DOHH2 (cell line): ENCODE data around the gene DCTN4.

Source experiments
- H3F3A ChIP-seq: fragments of 200-600 bp; sonication (generic), shearing (Covaris generic); 2 replicates; pipeline ENCODE4 v1.6.0; 2016; ENCODE audit warnings: antibody characterized with exemption, mild to moderate bottlenecking; ENCODE audit not compliant: control insufficient read depth, insufficient read depth
- H3K27ac ChIP-seq: fragments of 200-600 bp; sonication (generic); 2 replicates; pipeline ENCODE4 v1.5.1; 2014; ENCODE audit warnings: low read depth, mild to moderate bottlenecking, low read length, moderate library complexity
- H3K27me3 ChIP-seq: fragments of 200-600 bp; sonication (generic); 2 replicates; pipeline ENCODE4 v1.6.1; 2014; ENCODE audit warnings: mild to moderate bottlenecking, low read length, mixed read lengths; ENCODE audit not compliant: control insufficient read depth
- H3K36me3 ChIP-seq: fragments of 200-600 bp; sonication (generic); 2 replicates; pipeline ENCODE4 v1.6.1; 2014; ENCODE audit warnings: mild to moderate bottlenecking, low read length, moderate library complexity, mixed read lengths; ENCODE audit not compliant: control insufficient read depth
- H3K4me1 ChIP-seq: fragments of 200-600 bp; sonication (generic); 2 replicates; pipeline ENCODE4 v1.6.1; 2014; ENCODE audit warnings: mild to moderate bottlenecking, low read length, mixed read lengths; ENCODE audit not compliant: control insufficient read depth
- H3K4me2 ChIP-seq: fragments of 200-600 bp; sonication (generic); 2 replicates; pipeline ENCODE4 v1.6.0; 2014; ENCODE audit warnings: mild to moderate bottlenecking, low read length, moderate library complexity
- H3K4me3 ChIP-seq: fragments of 200-600 bp; sonication (generic); 2 replicates; pipeline ENCODE4 v1.5.1; 2014; ENCODE audit warnings: mild to moderate bottlenecking, low read length, mixed read lengths
- H3K79me2 ChIP-seq: fragments of 200-600 bp; sonication (generic); 2 replicates; pipeline ENCODE4 v1.6.1; 2014; ENCODE audit warnings: mild to moderate bottlenecking, low read length, mixed read lengths; ENCODE audit not compliant: control insufficient read depth
- H3K9me2 ChIP-seq: fragments of 200-600 bp; sonication (generic); replicated peaks from 2 replicates; pipeline ENCODE4 v1.6.1; 2014; ENCODE audit warnings: mild to moderate bottlenecking, low read length, mixed read lengths; ENCODE audit not compliant: control insufficient read depth
- H3K9me3 ChIP-seq: fragments of 200-600 bp; sonication (generic); 2 replicates; pipeline ENCODE4 v1.6.1; 2014; ENCODE audit warnings: antibody characterized with exemption, low read length, mixed read lengths; ENCODE audit not compliant: control insufficient read depth, insufficient read depth
- H4K20me1 ChIP-seq: fragments of 200-600 bp; sonication (generic); 2 replicates; pipeline ENCODE4 v1.6.0; 2014; ENCODE audit warnings: low read depth, mild to moderate bottlenecking, antibody characterized with exemption, low read length, moderate library complexity; ENCODE audit not compliant: control insufficient read depth, insufficient read depth
- EZH2phosphoT487 ChIP-seq: fragments of 200-600 bp; sonication (generic); IDR thresholded peaks from 2 replicates; pipeline ENCODE4 v1.6.1; 2017; ENCODE audit warnings: borderline replicate concordance, mild to moderate bottlenecking, antibody characterized with exemption, low read length, moderate library complexity, mixed read lengths
- TF ChIP-seq, protein P1 (sequence below): fragments of 200-600 bp; sonication (generic); IDR thresholded peaks from one replicate; pipeline ENCODE4 v1.5.1; 2014; ENCODE audit warnings: antibody characterized with exemption, mild to moderate bottlenecking, low read depth, low read length; ENCODE audit not compliant: poor library complexity, severe bottlenecking

The DCTN4 gene

DNA sequence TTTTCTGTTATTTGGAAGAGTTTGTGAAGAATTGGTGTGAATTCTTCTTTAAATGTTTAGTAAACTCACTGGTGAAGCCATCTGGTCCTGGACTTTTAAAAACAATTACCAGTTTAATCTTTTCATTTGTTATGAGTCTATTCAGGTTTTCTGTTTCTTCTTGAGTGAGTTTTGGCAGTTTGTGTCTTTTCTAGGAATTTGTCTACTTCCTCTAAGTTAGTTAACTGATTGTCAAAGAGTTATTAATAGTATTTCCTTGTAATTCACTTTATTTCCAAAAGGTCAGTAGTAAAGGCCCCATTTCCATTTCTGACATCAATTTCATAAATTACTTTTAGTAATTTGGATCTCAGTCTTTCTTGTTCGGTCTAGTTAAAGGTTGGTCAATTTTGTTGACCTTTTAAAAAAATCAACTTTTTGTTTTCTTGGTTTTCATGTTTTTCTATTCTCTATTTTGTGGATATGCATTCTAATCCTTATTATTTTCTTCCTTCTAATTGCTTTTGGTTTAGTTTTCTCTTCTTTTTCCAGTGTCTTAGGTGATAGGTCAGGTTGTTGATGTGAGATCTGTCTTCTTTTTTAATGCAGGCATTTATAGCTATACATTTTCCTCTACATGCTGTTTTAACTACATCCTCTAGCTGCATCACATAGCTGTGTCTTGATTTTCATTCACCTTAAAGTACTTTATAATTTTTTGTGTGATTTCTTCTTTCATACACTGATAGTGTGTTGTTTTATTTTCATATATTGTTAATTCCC lies 12.4 kb upstream of the DCTN4 start:
- TF ChIP-seq EZH2phosphoT487 = no peak
- TF ChIP-seq, protein P1, sequence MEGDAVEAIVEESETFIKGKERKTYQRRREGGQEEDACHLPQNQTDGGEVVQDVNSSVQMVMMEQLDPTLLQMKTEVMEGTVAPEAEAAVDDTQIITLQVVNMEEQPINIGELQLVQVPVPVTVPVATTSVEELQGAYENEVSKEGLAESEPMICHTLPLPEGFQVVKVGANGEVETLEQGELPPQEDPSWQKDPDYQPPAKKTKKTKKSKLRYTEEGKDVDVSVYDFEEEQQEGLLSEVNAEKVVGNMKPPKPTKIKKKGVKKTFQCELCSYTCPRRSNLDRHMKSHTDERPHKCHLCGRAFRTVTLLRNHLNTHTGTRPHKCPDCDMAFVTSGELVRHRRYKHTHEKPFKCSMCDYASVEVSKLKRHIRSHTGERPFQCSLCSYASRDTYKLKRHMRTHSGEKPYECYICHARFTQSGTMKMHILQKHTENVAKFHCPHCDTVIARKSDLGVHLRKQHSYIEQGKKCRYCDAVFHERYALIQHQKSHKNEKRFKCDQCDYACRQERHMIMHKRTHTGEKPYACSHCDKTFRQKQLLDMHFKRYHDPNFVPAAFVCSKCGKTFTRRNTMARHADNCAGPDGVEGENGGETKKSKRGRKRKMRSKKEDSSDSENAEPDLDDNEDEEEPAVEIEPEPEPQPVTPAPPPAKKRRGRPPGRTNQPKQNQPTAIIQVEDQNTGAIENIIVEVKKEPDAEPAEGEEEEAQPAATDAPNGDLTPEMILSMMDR = no peak
- Histone ChIP-seq H3K27me3 (0 out of 2 replicates have a peak, but pooled peaks cover 2% of the 10 kb centered on the region), H3K4me1 (peaks cover 8% of the 10 kb centered on the region)

DNA sequence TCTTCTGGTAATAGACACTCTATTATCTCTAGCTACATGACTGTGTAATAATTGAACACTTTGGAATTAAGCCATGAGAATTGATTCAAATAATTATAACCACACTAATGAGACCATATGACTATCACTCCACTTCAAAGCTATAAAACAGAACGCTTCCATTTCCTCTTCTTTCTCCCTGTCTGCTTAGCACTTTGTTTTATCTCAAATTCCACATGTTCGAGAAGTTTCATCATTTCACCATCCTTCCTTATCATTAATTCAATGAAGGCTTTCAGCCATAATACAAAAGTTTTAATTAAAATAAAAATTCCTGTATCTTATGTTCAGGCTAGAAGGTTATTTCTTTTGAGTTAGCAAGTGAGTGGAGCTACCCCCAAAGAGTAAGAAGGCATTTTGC lies 7.4 kb upstream of the DCTN4 start:
- Histone ChIP-seq H3K79me2 (no peaks in the 10 kb centered on the region), H3K27me3 (0 out of 2 replicates have a peak, but pooled peaks cover 2% of the 10 kb centered on the region), H3K27ac (no peak overlapping the region), H3F3A (no peaks in the 10 kb centered on the region), H3K36me3 (no peaks in the 10 kb centered on the region), H3K4me3 (no peak overlapping the region), H4K20me1 (no peaks in the 10 kb centered on the region), H3K4me1 (peaks cover 13% of the 10 kb centered on the region), H3K4me2 (no peak overlapping the region), H3K9me3 (no peaks in the 10 kb centered on the region), H3K9me2 (no peaks in the 10 kb centered on the region)
- no peak for TF ChIP-seq EZH2phosphoT487
- TF ChIP-seq, protein P1 = no peak

More for the DNA sequence above, 12.4 kb upstream of the DCTN4 start:
- H3K27ac ChIP-seq = no peak overlapping the region
- no peak overlapping the region for H3K4me2 ChIP-seq
- no peaks in the 10 kb centered on the region for H3K9me3 ChIP-seq
- H4K20me1 ChIP-seq = no peaks in the 10 kb centered on the region
- no peaks in the 10 kb centered on the region for H3K79me2 ChIP-seq
- no peaks in the 10 kb centered on the region for H3K36me3 ChIP-seq
- H3K4me3 ChIP-seq = no peak overlapping the region
- no peaks in the 10 kb centered on the region for H3F3A ChIP-seq
- H3K9me2 ChIP-seq = no peaks in the 10 kb centered on the region

DNA sequence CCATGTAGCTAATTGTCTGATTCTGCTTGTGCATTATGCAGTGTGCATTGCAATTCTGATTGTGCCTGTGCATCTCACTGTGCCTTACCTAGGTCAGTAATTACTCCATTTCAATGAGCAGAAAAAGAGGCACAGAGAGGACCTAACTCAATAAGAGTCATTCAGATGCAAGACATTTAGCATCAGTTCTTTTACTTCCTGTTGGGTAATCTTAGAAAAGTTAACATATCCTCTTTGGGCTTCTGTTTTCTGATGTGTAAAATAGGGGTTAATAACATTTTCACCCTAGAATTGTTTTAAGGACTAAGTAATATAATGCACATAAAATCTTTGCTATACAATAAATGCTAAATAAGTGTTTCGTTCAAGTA lies 7.0 kb upstream of the DCTN4 start:
- Histone ChIP-seq H3K4me2 (no peak overlapping the region), H4K20me1 (no peaks in the 10 kb centered on the region), H3K79me2 (no peaks in the 10 kb centered on the region), H3K9me2 (no peaks in the 10 kb centered on the region), H3K27me3 (0 out of 2 replicates have a peak, but pooled peaks cover 2% of the 10 kb centered on the region), H3K36me3 (no peaks in the 10 kb centered on the region), H3K9me3 (no peaks in the 10 kb centered on the region), H3F3A (no peaks in the 10 kb centered on the region), H3K4me1 (peaks cover 8% of the 10 kb centered on the region), H3K4me3 (no peak overlapping the region), H3K27ac (no peak overlapping the region)
- TF ChIP-seq, protein P1 = no peak
- no peak for TF ChIP-seq EZH2phosphoT487
